H1 (cell line): Measurements from ENCODE around the gene NAPG. TPM values are rescaled to one million over a fixed set of nuclear protein-coding genes. Genes with fewer than 3 reads are reported as not detected.

Experiments used
- CTCF ChIA-PET: fragments of 300-600 bp; sonication (Branson Sonifier 250); formaldehyde crosslinking; loops from one replicate; lab custom pipeline; 2021; ENCODE audit not compliant: partially characterized antibody; lab: Charles Lee
- POLR2A ChIA-PET: fragments of 300-600 bp; sonication (Branson Sonifier 250); formaldehyde crosslinking; loops from one replicate; lab custom pipeline; 2021; ENCODE audit warnings: inconsistent platforms; ENCODE audit not compliant: partially characterized antibody; lab: Charles Lee
- DNase-seq, 2 experiments: peaks; one replicate each; pipeline versions ENCODE4 v3.0.0 to v3.0.0-alpha.2; 2010 to 2022; ENCODE audit warnings: low spot score in 2 of 2, low read depth in 1 of 2, mixed read lengths in 1 of 2
- FAIRE-seq: peaks from 2 replicates; lab custom pipeline; 2011; peaks lifted over from hg19 to GRCh38; lab: Jason Lieb, UNC
- H2AFZ ChIP-seq: 2 replicates; pipeline ENCODE4 v1.8.1; 2012; ENCODE audit warnings: low read length, inconsistent platforms
- H2AK5ac ChIP-seq: 2 replicates; pipeline ENCODE4 v1.6.1; 2013; ENCODE audit warnings: low read depth, low read length
- H2BK120ac ChIP-seq: replicated peaks from 2 replicates; pipeline ENCODE3; 2013; ENCODE audit warnings: low read depth, low read length, inconsistent platforms
- H2BK12ac ChIP-seq: 2 replicates; pipeline ENCODE4 v1.6.1; 2013; ENCODE audit warnings: low read depth, low read length
- H2BK15ac ChIP-seq: 2 replicates; pipeline ENCODE4 v1.6.1; 2013; ENCODE audit warnings: low read length
- H2BK20ac ChIP-seq: 2 replicates; pipeline ENCODE4 v1.6.1; 2013; ENCODE audit warnings: low read length
- H2BK5ac ChIP-seq: 2 replicates; pipeline ENCODE4 v1.6.1; 2013; ENCODE audit warnings: low read depth, low read length
- H3K14ac ChIP-seq: 2 replicates; pipeline ENCODE4 v1.6.1; 2013; ENCODE audit warnings: inconsistent platforms; ENCODE audit not compliant: insufficient read length
- H3K18ac ChIP-seq: 2 replicates; pipeline ENCODE4 v1.6.1; 2013; ENCODE audit warnings: low read length; ENCODE audit errors: extremely low read depth
- H3K23ac ChIP-seq: 2 replicates; pipeline ENCODE4 v1.6.1; 2013; ENCODE audit warnings: inconsistent platforms; ENCODE audit not compliant: insufficient read length
- H3K23me2 ChIP-seq: 2 replicates; pipeline ENCODE4 v1.6.1; 2013; ENCODE audit warnings: low read depth, low read length
- H3K27ac ChIP-seq: 2 replicates; pipeline ENCODE4 v1.6.1; 2011; ENCODE audit warnings: low read depth, low read length, inconsistent platforms
- H3K27me3 ChIP-seq, 4 experiments: replicated peaks in 1 of 4; 1 replicate in 1 of 4; 2 replicates in 3 of 4; pipeline versions ENCODE4 v1.6.1 to v1.8.1; 2011 to 2013; ENCODE audit warnings: low read length in 3 of 4, mild to moderate bottlenecking in 3 of 4, inconsistent platforms in 2 of 4, mixed read lengths in 2 of 4, moderate library complexity in 1 of 4; ENCODE audit not compliant: control insufficient read depth in 3 of 4, insufficient read depth in 3 of 4; ENCODE audit errors: extremely low read depth in 1 of 4
- H3K36me3 ChIP-seq, 4 experiments: 2 replicates each; pipeline versions ENCODE4 v1.6.1 to v1.8.1; 2011 to 2013; ENCODE audit warnings: mild to moderate bottlenecking in 4 of 4, low read length in 3 of 4, moderate library complexity in 2 of 4, control low read depth in 1 of 4, inconsistent platforms in 1 of 4; ENCODE audit not compliant: insufficient read depth in 4 of 4, control insufficient read depth in 2 of 4
- H3K4ac ChIP-seq: replicated peaks from 2 replicates; pipeline ENCODE3; 2013; ENCODE audit warnings: low read length, low read depth, mixed read lengths, inconsistent platforms; ENCODE audit not compliant: insufficient read length
- H3K4me1 ChIP-seq, 4 experiments: replicated peaks in 1 of 4; 1 replicate in 1 of 4; 2 replicates in 3 of 4; pipeline versions ENCODE4 v1.6.1 to v1.8.1; 2011 to 2013; ENCODE audit warnings: low read length in 3 of 4, inconsistent platforms in 2 of 4, mixed read lengths in 1 of 4; ENCODE audit not compliant: insufficient read depth in 4 of 4, control insufficient read depth in 3 of 4
- H3K4me2 ChIP-seq, 2 experiments: 2 replicates each; pipeline versions ENCODE4 v1.6.1 to v1.8.1; 2011 to 2013; ENCODE audit warnings: low read depth in 2 of 2, low read length in 2 of 2, control low read depth in 1 of 2, inconsistent platforms in 1 of 2, mild to moderate bottlenecking in 1 of 2; ENCODE audit not compliant: insufficient read depth in 1 of 2
- H3K4me3 ChIP-seq, 4 experiments: fragments of 200-600, 300-600 bp in 1 of 4; sonication (generic), shearing (Covaris generic), sonication (Bioruptor Twin) in 1 of 4; 2 replicates each; pipeline versions ENCODE4 v1.5.1 to v1.8.1; 2011 to 2016; ENCODE audit warnings: low read length in 4 of 4, low read depth in 3 of 4, control low read depth in 2 of 4, inconsistent platforms in 2 of 4, mild to moderate bottlenecking in 2 of 4, mixed read lengths in 1 of 4, moderate library complexity in 1 of 4; ENCODE audit not compliant: insufficient read depth in 2 of 4; ENCODE audit errors: extremely low read depth in 1 of 4
- H3K56ac ChIP-seq: replicated peaks from 2 replicates; pipeline ENCODE3; 2013; ENCODE audit warnings: low read depth, mild to moderate bottlenecking, mixed read lengths, low read length, inconsistent platforms; ENCODE audit not compliant: insufficient read length
- H3K79me1 ChIP-seq: 2 replicates; pipeline ENCODE4 v1.6.1; 2013; ENCODE audit warnings: low read depth, low read length, control low read depth
- H3K79me2 ChIP-seq, 2 experiments: 2 replicates each; pipeline versions ENCODE4 v1.6.1 to v1.8.1; 2012 to 2013; ENCODE audit warnings: low read length in 2 of 2, mild to moderate bottlenecking in 2 of 2, inconsistent platforms in 1 of 2; ENCODE audit not compliant: insufficient read depth in 2 of 2, control insufficient read depth in 1 of 2
- H3K9ac ChIP-seq, 4 experiments: replicated peaks in 1 of 4; 1 replicate in 1 of 4; 2 replicates in 3 of 4; pipeline versions ENCODE4 v1.6.1 to v1.8.1; 2011 to 2013; ENCODE audit warnings: low read depth in 3 of 4, low read length in 3 of 4, control low read depth in 2 of 4, mild to moderate bottlenecking in 2 of 4, moderate library complexity in 2 of 4, inconsistent platforms in 1 of 4; ENCODE audit errors: extremely low read depth in 1 of 4
- H3K9me3 ChIP-seq, 2 experiments: 2 replicates each; pipeline versions ENCODE4 v1.6.1 to v1.8.1; 2012 to 2013; ENCODE audit warnings: mild to moderate bottlenecking in 2 of 2, moderate library complexity in 2 of 2, control low read depth in 1 of 2, inconsistent platforms in 1 of 2, low read depth in 1 of 2, low read length in 1 of 2, mixed read lengths in 1 of 2; ENCODE audit not compliant: insufficient read depth in 2 of 2
- H4K20me1 ChIP-seq, 2 experiments: replicated peaks in 1 of 2; 2 replicates each; pipeline versions ENCODE3 to v1.8.1; 2011 to 2013; ENCODE audit warnings: inconsistent platforms in 2 of 2, low read length in 2 of 2, mild to moderate bottlenecking in 1 of 2; ENCODE audit not compliant: insufficient read depth in 2 of 2, control insufficient read depth in 1 of 2
- H4K5ac ChIP-seq: 2 replicates; pipeline ENCODE4 v1.6.1; 2013; ENCODE audit warnings: low read length, low read depth, mixed read lengths, inconsistent platforms; ENCODE audit not compliant: insufficient read length
- H4K8ac ChIP-seq: 2 replicates; pipeline ENCODE4 v1.8.0; 2013; ENCODE audit warnings: mild to moderate bottlenecking, moderate library complexity, low read length, inconsistent platforms; ENCODE audit not compliant: insufficient read depth; ENCODE audit errors: extremely low read depth
- H4K91ac ChIP-seq: replicated peaks from 2 replicates; pipeline ENCODE3; 2013; ENCODE audit warnings: low read length, mixed read lengths, inconsistent platforms; ENCODE audit not compliant: insufficient read length
- BACH1 ChIP-seq: IDR thresholded peaks from 2 replicates; pipeline ENCODE4 v1.6.1; 2012; ENCODE audit warnings: low read length, improper control_type of control experiment
- YY1 ChIP-seq: IDR thresholded peaks from 2 replicates; pipeline ENCODE4 v1.6.1; 2011; ENCODE audit warnings: low read depth, mild to moderate bottlenecking, low read length
- WGBS, 2 experiments: shearing (Covaris generic) in 1 of 2; methylation state at CpG; one replicate each; pipeline versions ENCODE4 v1.1.6 to v1.1.7; 2013 to 2015; ENCODE audit warnings: low lambda C conversion rate in 2 of 2, mixed read lengths in 2 of 2, inconsistent platforms in 1 of 2, low coverage in 1 of 2, missing lambda C conversion rate in 1 of 2; ENCODE audit not compliant: insufficient replicate concordance in 2 of 2, insufficient coverage in 1 of 2, insufficient read length in 1 of 2; ENCODE audit errors: extremely low coverage in 1 of 2, missing lambda C conversion rate in 1 of 2; 5-methylcytosine and 5-hydroxymethylcytosine counted together
- polyA plus RNA-seq, 7 experiments: library from polyadenylated mRNA; depleted of rRNA in 3 of 7; stranded (reverse) in 5 of 7; unstranded in 2 of 7; fragments of >200 nt in 5 of 7; fragments of 200-250 nt in 2 of 7; gene quantifications; 1 replicate in 5 of 7; 2 replicates in 1 of 7; 4 replicates in 1 of 7; pipeline versions ENCODE4 v1.2.1 to v1.2.3, GENCODE V29; 2011 to 2013; ENCODE audit warnings: missing spikeins in 2 of 7, mixed read lengths in 2 of 7
- total RNA-seq: library from RNA; stranded (reverse); fragmentation: NEBNext Ultra II Directional; extraction: Animal tissue kit (Norgen Biotek cat#: 25700); gene quantifications from 2 replicates; pipeline ENCODE4 v1.2.1, GENCODE V29; 2021
- TF ChIP-seq, protein P1 (sequence below): IDR thresholded peaks from 2 replicates; pipeline ENCODE4 v1.6.1; 2012; ENCODE audit warnings: inconsistent platforms

Gene NAPG
- total and polyA plus RNA-seq, 2 of the 8 experiments (the other 6 are each of a cell fraction or from before 2014, with no cell fraction given), result 8.0 to 23.5 TPM

GRCh38 chr18:10523544-10523943 is 2.3 kb upstream of the NAPG start:
- ChIA-PET POLR2A (no interaction called here), CTCF (interaction anchor here (0.9 kb wide), 1 partner anchor 493 kb away, joined by 3 read pairs; no protein-coding TSS in a partner anchor)
- no peak for FAIRE-seq
- Histone ChIP-seq H3K79me2 (peaks cover 12 to 22% of the 10 kb centered on the region in 2 experiments; a peak in 3 of 4 replicates), H3K14ac (no peak overlapping the region), H2BK20ac (no peak overlapping the region), H3K9ac (no peak overlapping the region), H3K27ac (no peak overlapping the region), H3K23me2 (peaks cover 5% of the 10 kb centered on the region; the same call in 1 of the 2 replicates), H3K56ac (no peak overlapping the region), H4K20me1 (peaks cover 0 to 3% of the 10 kb centered on the region in 2 experiments), H2BK120ac (no peak overlapping the region), H3K9me3 (no peaks in the 10 kb centered on the region), H3K4me1 (peaks cover 0 to 6% (median 3%) of the 10 kb centered on the region in 4 experiments; a peak in 4 of 7 replicates), H3K23ac (no peak overlapping the region), H3K4me3 (no peak overlapping the region), H3K36me3 (no peaks in the 10 kb centered on the region), H3K27me3 (no peaks in the 10 kb centered on the region), H2BK5ac (no peak overlapping the region), H3K79me1 (peaks cover 3% of the 10 kb centered on the region), H3K4me2 (no peak overlapping the region), H3K4ac (no peak overlapping the region), H2BK15ac (no peak overlapping the region), H4K5ac (no peak overlapping the region), H3K18ac (no peak overlapping the region), H2BK12ac (no peak overlapping the region), H4K8ac (no peak overlapping the region), H2AK5ac (no peak overlapping the region), H2AFZ (no peak overlapping the region), H4K91ac (no peak overlapping the region)
- TF ChIP-seq BACH1 (no peak), YY1 (0 out of 2 replicates have a peak, but pooled peaks have one; percentile 57)
- TF ChIP-seq, protein P1, sequence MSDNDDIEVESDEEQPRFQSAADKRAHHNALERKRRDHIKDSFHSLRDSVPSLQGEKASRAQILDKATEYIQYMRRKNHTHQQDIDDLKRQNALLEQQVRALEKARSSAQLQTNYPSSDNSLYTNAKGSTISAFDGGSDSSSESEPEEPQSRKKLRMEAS, result peak; percentile 59
- DNase-seq, result no peak
- WGBS, 2 experiments, result 75% methylated on average over 4 of the region's 4 CpGs; no CpG with 5 or more reads in 1 of the 2 experiments
